K562 (cell line): ENCODE data around the gene DIPK1B. TPM values are rescaled to one million over a fixed set of nuclear protein-coding genes. Genes with fewer than 3 reads are reported as not detected.
"Not testable (repeated sequence)": the region's sequence is repeated elsewhere in the genome, so short reads cannot be mapped to it uniquely, and the experiment has no call there.

ENCODE experiments used
- ATAC-seq: fragments of 200-7000 bp; cut with Tn5 transposase; 3 replicates; pipeline ENCODE4 v1.9.1; 2020; ENCODE audit warnings: moderate library complexity
- BruUV-seq: library from RNA; stranded (reverse); fragments of 400-500 nt; replicated peaks from 2 replicates; lab custom pipeline; 2021; lab: Mats Ljungman, UMichigan
- CTCF ChIA-PET: fragments of 300-600 bp; formaldehyde crosslinking; extraction: SDS; loops from one replicate; lab custom pipeline; 2021; ENCODE audit warnings: low intra/inter-chr PET ratio; lab: Yijun Ruan, JAX
- POLR2A ChIA-PET: fragments of 300-600, 350-650 bp; sonication (Branson Sonifier 250); formaldehyde crosslinking; extraction: SDS; loops from one replicate; lab custom pipeline; 2021; ENCODE audit warnings: antibody characterized with exemption, inconsistent platforms; lab: Yijun Ruan, JAX
- DNase-seq, 4 experiments: peaks; one replicate each; pipeline versions ENCODE4 v3.0.0 to v3.0.0-alpha.2; 2011 to 2018; ENCODE audit warnings: low spot score in 3 of 4, mixed read lengths in 3 of 4; ENCODE audit errors: extremely low read depth in 1 of 4
- FAIRE-seq: peaks from 2 replicates; lab custom pipeline; 2011; peaks lifted over from hg19 to GRCh38; lab: Jason Lieb, UNC
- H2AFZ ChIP-seq: 2 replicates; pipeline ENCODE4 v1.6.0; 2011; ENCODE audit warnings: low read depth, low read length, control low read depth, inconsistent platforms
- H3K27ac ChIP-seq: fragments of 200-600 bp; 3 replicates; pipeline ENCODE4 v1.8.0; 2011; ENCODE audit warnings: low read depth, mild to moderate bottlenecking, control low read depth, inconsistent platforms, low read length, moderate library complexity, mixed read lengths; ENCODE audit errors: extremely low read depth
- H3K27me3 ChIP-seq, 2 experiments: fragments of 300-600 bp in 1 of 2; 2 replicates in 1 of 2; 3 replicates in 1 of 2; pipeline versions ENCODE4 v1.6.0 to v1.8.0; 2011; ENCODE audit warnings: inconsistent platforms in 2 of 2, low read length in 2 of 2, mild to moderate bottlenecking in 1 of 2, mixed read lengths in 1 of 2, moderate library complexity in 1 of 2; ENCODE audit not compliant: control insufficient read depth in 2 of 2, insufficient read depth in 2 of 2
- H3K36me3 ChIP-seq: fragments of 300-600 bp; 3 replicates; pipeline ENCODE4 v1.8.0; 2011; ENCODE audit warnings: mild to moderate bottlenecking, low read length, inconsistent platforms; ENCODE audit not compliant: control insufficient read depth, insufficient read depth
- H3K4me1 ChIP-seq, 2 experiments: fragments of 200-600 bp in 1 of 2; replicated peaks in 1 of 2; 2 replicates in 1 of 2; 3 replicates in 1 of 2; pipeline versions ENCODE4 v1.5.1 to v1.8.0; 2011; ENCODE audit warnings: inconsistent platforms in 2 of 2, low read length in 2 of 2, mild to moderate bottlenecking in 1 of 2, mixed read lengths in 1 of 2, moderate library complexity in 1 of 2; ENCODE audit not compliant: control insufficient read depth in 2 of 2, insufficient read depth in 2 of 2
- H3K4me2 ChIP-seq: 2 replicates; pipeline ENCODE4 v1.6.1; 2011; ENCODE audit warnings: low read length, control low read depth, inconsistent platforms, mixed read lengths; ENCODE audit not compliant: insufficient read depth
- H3K4me3 ChIP-seq: fragments of 200-600 bp; sonication (generic), shearing (Covaris generic); 2 replicates; pipeline ENCODE4 v1.5.1; 2016; ENCODE audit warnings: control low read depth, inconsistent platforms
- H3K79me2 ChIP-seq: fragments of 200-600 bp; 3 replicates; pipeline ENCODE4 v1.8.0; 2011; ENCODE audit warnings: low read length, inconsistent platforms; ENCODE audit not compliant: control insufficient read depth, insufficient read depth
- H3K9ac ChIP-seq, 2 experiments: 2 replicates each; pipeline versions ENCODE4 v1.6.0 to v1.6.1; 2011; ENCODE audit warnings: low read depth in 2 of 2, low read length in 2 of 2, control low read depth in 1 of 2, inconsistent platforms in 1 of 2, mild to moderate bottlenecking in 1 of 2, mixed read lengths in 1 of 2; ENCODE audit not compliant: insufficient read depth in 1 of 2
- H3K9me1 ChIP-seq: one replicate; pipeline ENCODE4 v1.6.0; 2011; ENCODE audit warnings: inconsistent platforms, mild to moderate bottlenecking, low read length, moderate library complexity; ENCODE audit not compliant: control insufficient read depth, insufficient read depth
- H3K9me3 ChIP-seq: replicated peaks from 2 replicates; pipeline ENCODE4 v1.5.1; 2011; ENCODE audit warnings: low read depth, low read length, inconsistent platforms; ENCODE audit not compliant: control insufficient read depth, insufficient read depth
- H4K20me1 ChIP-seq: replicated peaks from 2 replicates; pipeline ENCODE4 v1.6.1; 2011; ENCODE audit warnings: low read length, inconsistent platforms, mixed read lengths; ENCODE audit not compliant: control insufficient read depth, insufficient read depth
- ADNP ChIP-seq: fragments of 200-800 bp; sonication (Bioruptor generic); IDR thresholded peaks from 2 replicates; pipeline ENCODE4 v1.6.1; 2016; ENCODE audit warnings: missing genetic modification characterization, missing compliant biosample characterization
- BCOR ChIP-seq: fragments of 450-650 bp; IDR thresholded peaks from 2 replicates; pipeline ENCODE4 v1.6.1; 2016
- CBFA2T3 ChIP-seq: fragments of 450-650 bp; IDR thresholded peaks from 2 replicates; pipeline ENCODE4 v1.6.1; 2017
- DPF2 ChIP-seq: fragments of 450-650 bp; IDR thresholded peaks from 2 replicates; pipeline ENCODE4 v1.6.1; 2016
- FOSL1 ChIP-seq: fragments of 200-800 bp; sonication (Bioruptor generic); conservative IDR thresholded peaks from 2 replicates; pipeline ENCODE4 v1.6.1; 2016; ENCODE audit warnings: missing genetic modification characterization, missing compliant biosample characterization
- JUND ChIP-seq, 2 experiments: IDR thresholded peaks; 2 replicates in 1 of 2; 3 replicates in 1 of 2; pipeline ENCODE4 v1.6.1; 2011; ENCODE audit warnings: borderline replicate concordance in 2 of 2, low read depth in 2 of 2, low read length in 2 of 2, improper control_type of control experiment in 1 of 2, missing biosample characterization in 1 of 2, missing genetic modification characterization in 1 of 2, missing genetic modification reagents in 1 of 2
- KDM1A ChIP-seq, 2 experiments: fragments of 450-650 bp; IDR thresholded peaks; 2 replicates each; pipeline ENCODE4 v1.6.1; 2016; ENCODE audit warnings: mild to moderate bottlenecking in 2 of 2
- NFIC ChIP-seq: fragments of 450-650 bp; IDR thresholded peaks from 2 replicates; pipeline ENCODE4 v1.6.1; 2017; ENCODE audit warnings: mild to moderate bottlenecking, inconsistent platforms
- RCOR1 ChIP-seq, 2 experiments: IDR thresholded peaks; 2 replicates each; pipeline ENCODE4 v1.6.1; 2012; ENCODE audit warnings: low read depth in 2 of 2, low read length in 2 of 2, borderline replicate concordance in 1 of 2, improper control_type of control experiment in 1 of 2
- SMARCA5 ChIP-seq: fragments of 450-650 bp; IDR thresholded peaks from 2 replicates; pipeline ENCODE4 v1.6.1; 2016
- SMARCE1 ChIP-seq: fragments of 450-650 bp; IDR thresholded peaks from 2 replicates; pipeline ENCODE4 v1.7.1; 2016; ENCODE audit warnings: mild to moderate bottlenecking
- TRIM24 ChIP-seq, 2 experiments: fragments of 450-650 bp; IDR thresholded peaks; 2 replicates each; pipeline ENCODE4 v1.6.1; 2016
- ZNF121 ChIP-seq: sonication (generic); formaldehyde crosslinking; conservative IDR thresholded peaks from 2 replicates; pipeline ENCODE4 v1.8.0; 2022; ENCODE audit warnings: missing genetic modification reagents
- ZNF384 ChIP-seq: IDR thresholded peaks from 2 replicates; pipeline ENCODE4 v1.6.1; 2012; ENCODE audit warnings: low read depth, low read length, improper control_type of control experiment
- WGBS: fragments of 100-300 bp; shearing (Covaris generic); methylation state at CpG from one replicate; pipeline ENCODE4 v1.1.6; 2016; ENCODE audit warnings: low coverage, mixed read lengths; ENCODE audit not compliant: insufficient coverage; ENCODE audit errors: missing lambda C conversion rate; 5-methylcytosine and 5-hydroxymethylcytosine counted together
- in situ Hi-C: fragments of 300-500 bp; cut with MboI; formaldehyde crosslinking; loops from 4 replicates; pipeline ENCODE4 v1.15.0; 2018; ENCODE audit warnings: inconsistent platforms, mixed read lengths
- intact Hi-C: fragments of 100-400 bp; cut with micrococcal nuclease; formaldehyde crosslinking; loops from 2 replicates; pipeline ENCODE4 v1.14.2; 2022
- polyA plus RNA-seq, 8 experiments: library from polyadenylated mRNA; depleted of rRNA in 4 of 8; stranded (reverse) in 5 of 8; unstranded in 3 of 8; fragments of >200 nt; fragmentation: Nextera tagmentation in 2 of 8; fragmentation: Illumina TruSeq in 1 of 8; extraction: Ambion mirVana in 2 of 8; extraction: Trizol in 1 of 8; gene quantifications; 2 replicates each; pipeline versions ENCODE4 v1.2.1 to v1.2.3, GENCODE V29; 2011 to 2014; ENCODE audit warnings: inconsistent platforms in 1 of 8, missing spikeins in 1 of 8
- total RNA-seq, 7 experiments: library from RNA; depleted of rRNA in 6 of 7; stranded (reverse); fragments of >200 nt in 6 of 7; fragmentation: Illumina TruSeq in 2 of 7; extraction: Trizol in 2 of 7; gene quantifications; 2 replicates each; pipeline versions ENCODE4 v1.2.1 to v1.2.3, GENCODE V29; 2011 to 2021; ENCODE audit warnings: low replicate concordance in 1 of 7
- TF ChIP-seq, protein P1 (sequence below), 2 experiments: fragments of 450-650 bp in 1 of 2; sonication (generic) in 1 of 2; formaldehyde crosslinking in 1 of 2; IDR thresholded peaks in 1 of 2; conservative IDR thresholded peaks in 1 of 2; 2 replicates each; pipeline versions ENCODE4 v1.6.1 to v1.8.1; 2016 to 2023; ENCODE audit warnings: mild to moderate bottlenecking in 2 of 2, moderate library complexity in 2 of 2, inconsistent platforms in 1 of 2, missing genetic modification reagents in 1 of 2

Gene DIPK1B
- total and polyA plus RNA-seq, 9 of the 15 experiments (the other 6 are each of a cell fraction or from before 2014, with no cell fraction given), result 0.08 to 22.3 (median 5.9) TPM

DNA sequence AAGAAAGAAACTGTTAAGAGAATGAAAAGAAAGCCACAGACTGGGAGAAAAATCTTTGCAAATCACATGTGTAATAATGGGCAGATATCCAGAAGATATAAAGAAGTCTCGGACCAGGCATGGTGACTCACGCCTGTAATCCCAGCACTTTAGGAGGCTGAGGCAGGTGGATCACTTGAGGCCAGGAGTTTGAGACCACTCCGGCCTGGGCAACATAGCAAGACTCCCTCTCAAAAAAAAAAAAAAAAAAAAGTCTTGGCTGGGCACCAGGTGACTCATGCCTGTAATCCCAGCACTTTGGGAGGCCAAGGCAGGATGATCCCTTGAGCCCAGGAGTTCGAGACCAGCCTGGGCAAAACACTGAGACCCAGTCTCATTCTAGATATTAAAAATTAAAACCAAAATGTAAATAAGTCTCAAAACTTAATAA, 1.1 kb upstream of the DIPK1B start:
- H4K20me1 ChIP-seq, H3K27ac ChIP-seq, H3K27me3 ChIP-seq, in situ Hi-C loops, H3K36me3 ChIP-seq: not testable (repeated sequence)
- WGBS, result 29% methylated on average over 3 of the region's 4 CpGs
- TF ChIP-seq BCOR (peak; percentile 80), FOSL1 (tag) (peak; percentile 93), DPF2 (peak; percentile 63), RCOR1 (IDR thresholded peaks at IDR 0.05; ENCODE audit: borderline replicate concordance in 1 of 2, low read depth in 2 of 2, low read length in 2 of 2) (peak; percentile 9 to 66; a peak in 2 of 4 replicates), KDM1A (IDR thresholded peaks at IDR 0.05) (peak; percentile 83 to 85), ADNP (tag) (peak; percentile 91), SMARCA5 (peak; percentile 69; the same call in 1 of the 2 replicates), JUND (IDR thresholded peaks at IDR 0.05; ENCODE audit: borderline replicate concordance, low read depth, low read length) (peak; percentile 59; the same call in 1 of the 2 replicates), JUND (tag; IDR thresholded peaks at IDR 0.05; ENCODE audit: borderline replicate concordance, low read depth, low read length) (peak; percentile 33; the same call in 1 of the 3 replicates), NFIC (peak; percentile 85), ZNF384 (peak; percentile 84), ZNF121 (CRISPR knock-in tag) (peak; percentile 98), TRIM24 (IDR thresholded peaks at IDR 0.05) (0 out of 4 replicates have a peak, but pooled peaks of 1 of the 2 experiments have one; percentile 13), CBFA2T3 (peak; percentile 21; the same call in 1 of the 2 replicates), SMARCE1 (peak; percentile 39; the same call in 1 of the 2 replicates)
- TF ChIP-seq, protein P1, sequence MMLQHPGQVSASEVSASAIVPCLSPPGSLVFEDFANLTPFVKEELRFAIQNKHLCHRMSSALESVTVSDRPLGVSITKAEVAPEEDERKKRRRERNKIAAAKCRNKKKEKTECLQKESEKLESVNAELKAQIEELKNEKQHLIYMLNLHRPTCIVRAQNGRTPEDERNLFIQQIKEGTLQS (IDR thresholded peaks at IDR 0.05), result peak; percentile 79
- TF ChIP-seq, protein P1 (CRISPR knock-in tag; conservative IDR thresholded peaks at IDR 0.05), result peak; percentile 65; the same call in 1 of the 2 replicates
- TF ChIP-seq, all 486 proteins: peak for 15; not testable (repeated sequence) for 471
- H3K9ac ChIP-seq, H3K9me1 ChIP-seq, H3K4me3 ChIP-seq, ATAC-seq, CTCF ChIA-PET, intact Hi-C loops, H2AFZ ChIP-seq, BruUV-seq, DNase-seq, H3K9me3 ChIP-seq: not testable (repeated sequence)
- H3K79me2 ChIP-seq, result peaks cover 12% of the 10 kb centered on the region
- POLR2A ChIA-PET, result interaction anchor here (0.7 to 1.4 kb wide), 3 partner anchors 8 to 40 kb away, joined by 3 to 4 read pairs (median 4); no protein-coding TSS in a partner anchor
- 0 out of 2 replicates have a peak overlapping the region, but pooled peaks have one; percentile 75 for H3K4me2 ChIP-seq
- FAIRE-seq, result peak; percentile 49
- peaks cover 15 to 64% of the 10 kb centered on the region in 2 experiments for H3K4me1 ChIP-seq
